Right renal pelvis (tissue), 4 donors: Measurements from ENCODE around the gene SLC25A42. TPM values are rescaled to one million over a fixed set of nuclear protein-coding genes. Genes with fewer than 3 reads are reported as not detected.

Experiments
- DNase-seq, 4 donors: peaks; one replicate each; pipeline ENCODE4 v3.0.0-alpha.2; 2013; ENCODE audit warnings: low read depth in 4 of 4, low spot score in 3 of 4, missing footprints in 1 of 4
- polyA plus RNA-seq, 4 donors: library from polyadenylated mRNA; unstranded; fragments of 120-200 nt; gene quantifications; one replicate each; pipeline ENCODE4 v1.2.1, GENCODE V29; 2013; ENCODE audit not compliant: insufficient read length in 4 of 4

Gene SLC25A42
- polyA plus RNA-seq, 4 donors = 17.4 to 21.1 (median 19.8) TPM

- no peak for DNase-seq
Measured at GRCh38 chr19:19155495-19156219, 91.9 kb downstream of the SLC25A42 start.

GRCh38 chr19:19157808-19158207 is 94.0 kb downstream of the SLC25A42 start:
- DNase-seq = no peak

- DNase-seq = no peak
Measured at GRCh38 chr19:19159534-19159933, 95.7 kb downstream of the SLC25A42 start.

- DNase-seq = no peak
Measured at GRCh38 chr19:19160461-19161035, 96.8 kb downstream of the SLC25A42 start.

- DNase-seq = no peak
Measured at GRCh38 chr19:19162495-19162894, 98.7 kb downstream of the SLC25A42 start.

Other genes with a start within 250 kb of the SLC25A42 start
- 10 to 100 TPM; 50.6 to 70.8 (median 52.5) TPM for gene UPF1, start 232.0 kb upstream of the SLC25A42 start, polyA plus RNA-seq
- 1 to 10 TPM; 5.4 to 8.0 (median 6.4) TPM for gene CERS1, start 167.8 kb upstream of the SLC25A42 start, polyA plus RNA-seq
- gene COPE, start 144.6 kb upstream of the SLC25A42 start, polyA plus RNA-seq = 100 to 1,000 TPM in 3 of 4 donors, 10 to 100 TPM in 1; 93.4 to 140 (median 104) TPM
- 10 to 100 TPM; 46.2 to 57.3 (median 48.6) TPM for gene DDX49, start 144.3 kb upstream of the SLC25A42 start, polyA plus RNA-seq
- 10 to 100 TPM; 53.2 to 76.5 (median 56.5) TPM for gene HOMER3, start 122.8 kb upstream of the SLC25A42 start, polyA plus RNA-seq
- gene SUGP2, start 30.5 kb upstream of the SLC25A42 start, polyA plus RNA-seq = 10 to 100 TPM; 79.3 to 88.4 (median 85.5) TPM
- 10 to 100 TPM; 34.5 to 37.9 (median 34.8) TPM for gene ARMC6, start 30.4 kb upstream of the SLC25A42 start, polyA plus RNA-seq
- 10 to 100 TPM; 24.7 to 46.3 (median 31.9) TPM for gene TMEM161A, start 74.5 kb downstream of the SLC25A42 start, polyA plus RNA-seq
- gene MEF2B, start 106.3 kb downstream of the SLC25A42 start, polyA plus RNA-seq = 1 to 10 TPM; 1.3 to 1.9 (median 1.5) TPM
- gene BORCS8, start 128.2 kb downstream of the SLC25A42 start, polyA plus RNA-seq = 10 to 100 TPM; 16.1 to 22.4 (median 19.1) TPM
- gene RFXANK, start 128.3 kb downstream of the SLC25A42 start, polyA plus RNA-seq = 10 to 100 TPM; 61.0 to 81.8 (median 64.8) TPM
- 10 to 100 TPM; 12.2 to 16.8 (median 14.8) TPM for gene NR2C2AP, start 139.4 kb downstream of the SLC25A42 start, polyA plus RNA-seq
- gene NCAN, start 148.0 kb downstream of the SLC25A42 start, polyA plus RNA-seq = under 1 TPM in 3 of 4 donors, not detected in 1; 0.12 to 0.27 (median 0.14) TPM
- 1 to 10 TPM; 2.3 to 4.3 (median 2.6) TPM for gene TM6SF2, start 209.3 kb downstream of the SLC25A42 start, polyA plus RNA-seq